Germinal center (tissue), 1 donor: ENCODE measurements around the gene GLIPR1L1.

Source experiments
- DNase-seq: peaks from one replicate; pipeline ENCODE4 v3.0.0; 2012; ENCODE audit warnings: mixed read lengths, low spot score

The GLIPR1L1 gene

DNA sequence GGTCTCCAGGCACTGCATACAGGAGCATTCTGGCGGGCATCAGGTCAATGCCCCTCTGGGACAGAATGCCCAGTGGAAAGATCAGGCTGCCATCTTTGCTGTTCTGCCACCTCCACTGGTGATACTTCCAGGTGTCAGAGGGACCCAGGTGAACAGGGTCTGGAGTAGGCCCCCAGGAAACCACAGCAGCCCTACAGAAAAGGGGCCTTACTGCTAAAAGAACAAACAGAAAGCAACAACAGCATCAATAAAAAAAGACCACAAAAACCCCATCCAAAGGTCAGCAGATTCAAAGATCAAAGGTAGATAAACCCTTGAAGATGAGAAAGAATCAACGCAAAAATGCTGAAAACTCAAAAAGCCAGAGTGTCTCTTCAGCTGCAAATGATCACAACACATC, 15.9 kb downstream of the GLIPR1L1 start:
- no peak for DNase-seq

DNA sequence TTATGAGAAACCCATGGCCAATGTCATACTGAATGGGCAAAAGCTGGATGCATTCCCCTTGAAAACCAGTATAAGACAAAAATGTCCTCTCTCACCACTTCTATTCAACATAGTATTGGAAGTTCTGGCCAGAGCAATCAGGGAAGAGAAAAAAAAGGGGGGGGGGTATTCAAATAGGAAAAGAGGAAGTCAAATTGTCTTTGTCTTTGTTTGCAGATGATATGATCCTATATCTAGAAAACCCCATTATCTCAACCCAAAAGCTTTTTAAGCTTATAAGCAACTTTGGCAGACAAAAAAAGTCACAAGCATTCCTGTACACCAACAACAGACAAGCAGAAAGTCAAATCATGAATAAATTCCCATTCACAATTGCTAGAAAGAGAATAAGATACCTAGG, 19.5 kb downstream of the GLIPR1L1 start:
- no peak for DNase-seq

DNA sequence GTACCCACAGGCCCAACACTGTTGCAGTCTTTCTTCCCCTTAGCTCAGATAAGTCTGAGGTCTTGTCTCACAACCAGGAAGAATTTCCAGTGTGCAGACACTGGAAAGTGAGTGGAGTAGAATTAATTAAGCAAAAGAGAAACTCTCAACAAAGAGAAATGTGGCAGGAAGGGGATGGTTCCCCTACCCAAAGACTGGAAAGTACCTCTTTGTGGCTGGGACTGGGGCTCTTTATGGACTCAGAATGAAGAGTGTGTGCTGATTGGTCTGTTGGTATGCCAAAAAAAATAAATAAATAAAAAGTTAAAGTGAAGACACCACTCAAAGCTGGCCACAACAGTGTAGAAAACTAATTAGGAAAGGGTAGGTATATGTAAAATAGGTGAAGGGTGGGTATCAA, 26.4 kb downstream of the GLIPR1L1 start:
- no peak for DNase-seq

DNA sequence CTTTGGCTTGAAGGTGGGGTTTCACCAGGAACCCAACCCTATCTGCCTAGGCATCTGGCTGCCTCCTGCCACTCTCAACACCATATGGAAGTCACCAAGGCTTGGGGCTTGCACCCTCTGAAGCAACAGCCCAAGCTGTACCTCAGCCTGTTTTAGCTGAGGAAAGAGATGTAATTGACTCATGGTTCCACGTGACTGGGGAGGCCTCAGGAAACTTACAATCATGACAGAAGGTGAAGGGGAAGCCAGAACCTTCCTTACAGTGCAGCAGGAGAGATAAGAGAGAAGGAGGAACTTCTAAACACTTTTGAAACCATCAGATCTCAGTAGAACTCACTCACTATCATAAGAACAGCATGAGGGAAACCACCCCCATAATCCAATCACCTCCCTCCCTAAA, 26.9 kb downstream of the GLIPR1L1 start:
- no peak for DNase-seq

DNA sequence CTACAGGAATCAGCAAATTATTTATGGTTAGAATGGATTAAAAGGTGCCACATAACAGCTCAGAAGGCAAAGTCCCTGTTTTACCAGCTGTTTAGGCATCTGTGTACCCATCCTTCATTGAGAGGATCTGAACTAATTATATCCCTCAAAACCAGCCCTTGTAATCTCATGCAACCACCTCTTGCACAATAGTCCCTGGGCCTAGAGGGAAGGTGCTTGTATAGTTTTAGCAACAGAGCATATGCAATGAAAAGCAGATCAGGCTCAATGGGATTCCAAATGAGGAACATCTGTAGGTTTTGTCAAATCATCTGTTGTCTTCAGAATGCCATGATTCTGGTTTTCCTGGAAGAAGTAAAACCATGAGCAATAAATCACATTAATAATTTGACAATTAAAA, 30.4 kb downstream of the GLIPR1L1 start:
- DNase-seq, result no peak

DNA sequence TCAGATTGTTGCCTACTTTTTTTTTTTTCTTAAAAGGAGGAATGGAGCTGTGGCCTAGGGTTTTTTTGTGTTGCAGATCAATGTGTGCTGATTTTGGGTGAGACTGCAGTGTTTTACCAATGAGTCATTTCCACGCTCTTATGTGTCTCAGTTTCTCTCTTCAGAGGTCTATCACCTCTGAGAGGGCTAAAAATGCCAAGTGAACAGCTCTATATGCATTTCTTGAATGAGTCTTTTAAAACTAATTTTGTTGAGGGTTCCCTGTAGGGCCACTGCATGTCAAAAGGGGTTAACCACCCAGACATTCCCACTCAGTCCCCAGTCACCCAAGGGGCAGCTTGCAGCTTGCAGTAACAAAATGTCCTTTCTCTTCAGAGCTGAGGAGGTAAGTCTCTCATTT, 32.2 kb downstream of the GLIPR1L1 start:
- DNase-seq, result no peak

DNA sequence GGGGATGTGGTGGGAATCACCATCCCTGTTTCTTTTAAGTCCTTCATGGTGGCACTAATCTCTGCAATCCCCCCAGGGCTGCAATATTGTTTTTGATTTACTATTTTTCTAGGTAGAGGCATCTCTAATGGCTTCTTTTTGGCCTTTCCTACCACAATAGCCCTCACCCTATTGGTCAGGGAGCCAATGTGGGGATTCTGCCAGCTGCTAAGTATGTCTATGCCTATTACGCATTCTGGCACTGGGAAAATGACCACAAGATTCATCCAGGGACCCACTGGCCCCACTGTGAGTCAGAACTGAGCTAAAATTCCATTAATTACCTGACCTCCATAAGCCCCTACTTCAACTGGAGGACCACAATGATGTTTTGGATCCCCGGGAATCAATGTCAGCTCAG, 40.5 kb downstream of the GLIPR1L1 start:
- no peak for DNase-seq

DNA sequence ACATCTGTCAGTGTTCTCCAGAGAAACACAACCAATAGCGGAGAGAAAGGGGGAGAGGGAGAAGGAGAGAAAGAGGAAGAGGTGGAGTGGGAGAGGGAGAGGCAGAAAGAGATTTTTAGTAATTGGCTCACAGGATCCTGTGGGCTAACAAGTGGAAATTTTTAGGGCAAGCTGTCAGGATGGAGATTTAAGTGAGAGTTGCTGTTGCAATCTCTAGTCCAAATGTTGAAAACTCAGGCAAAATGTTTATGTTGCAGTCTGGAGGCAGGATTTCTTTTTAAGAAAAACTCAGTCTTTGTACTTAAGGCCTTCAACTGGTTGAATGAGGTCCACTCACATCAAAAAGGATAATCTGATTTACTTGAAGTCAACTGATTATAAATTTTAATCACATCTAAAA, 43.9 kb downstream of the GLIPR1L1 start:
- DNase-seq, result no peak

DNA sequence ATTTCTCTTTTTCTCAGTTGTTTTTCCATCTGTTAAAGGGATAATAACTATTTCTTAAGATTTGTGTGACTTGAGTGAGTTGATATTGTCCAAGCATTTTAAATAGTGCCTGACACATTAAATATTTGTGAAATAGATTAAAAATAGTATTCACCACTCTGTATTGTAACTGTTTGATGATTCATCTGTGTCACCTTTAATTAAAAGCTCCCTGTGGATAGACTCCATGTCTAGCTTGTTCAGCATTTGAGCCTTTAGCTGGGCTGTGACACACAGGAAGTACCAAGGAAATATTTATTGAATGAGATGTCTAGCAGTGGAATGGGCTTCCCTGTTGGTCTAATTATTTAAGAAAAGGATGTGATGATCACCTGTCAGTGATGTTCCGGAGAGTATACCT, 54.6 kb downstream of the GLIPR1L1 start:
- no peak for DNase-seq

DNA sequence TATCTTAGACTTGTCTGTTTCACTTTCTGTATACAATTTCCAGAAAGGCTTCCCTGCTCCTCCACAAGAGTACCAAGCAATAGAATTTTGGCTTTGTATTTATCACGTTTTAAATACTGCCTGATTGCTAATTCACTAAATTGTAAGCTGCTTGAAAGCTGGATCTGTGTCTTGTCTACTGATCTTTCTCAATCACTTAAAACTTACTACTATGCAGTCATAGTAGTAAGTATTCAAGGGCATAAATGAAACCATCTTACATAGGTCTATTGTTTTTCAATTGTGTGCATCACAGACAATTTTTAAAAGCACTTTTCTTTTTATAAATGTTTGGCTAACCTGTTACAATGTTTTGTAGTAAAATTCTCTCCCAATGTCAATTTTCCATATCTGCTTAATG, 55.2 kb downstream of the GLIPR1L1 start:
- DNase-seq, result no peak

DNA sequence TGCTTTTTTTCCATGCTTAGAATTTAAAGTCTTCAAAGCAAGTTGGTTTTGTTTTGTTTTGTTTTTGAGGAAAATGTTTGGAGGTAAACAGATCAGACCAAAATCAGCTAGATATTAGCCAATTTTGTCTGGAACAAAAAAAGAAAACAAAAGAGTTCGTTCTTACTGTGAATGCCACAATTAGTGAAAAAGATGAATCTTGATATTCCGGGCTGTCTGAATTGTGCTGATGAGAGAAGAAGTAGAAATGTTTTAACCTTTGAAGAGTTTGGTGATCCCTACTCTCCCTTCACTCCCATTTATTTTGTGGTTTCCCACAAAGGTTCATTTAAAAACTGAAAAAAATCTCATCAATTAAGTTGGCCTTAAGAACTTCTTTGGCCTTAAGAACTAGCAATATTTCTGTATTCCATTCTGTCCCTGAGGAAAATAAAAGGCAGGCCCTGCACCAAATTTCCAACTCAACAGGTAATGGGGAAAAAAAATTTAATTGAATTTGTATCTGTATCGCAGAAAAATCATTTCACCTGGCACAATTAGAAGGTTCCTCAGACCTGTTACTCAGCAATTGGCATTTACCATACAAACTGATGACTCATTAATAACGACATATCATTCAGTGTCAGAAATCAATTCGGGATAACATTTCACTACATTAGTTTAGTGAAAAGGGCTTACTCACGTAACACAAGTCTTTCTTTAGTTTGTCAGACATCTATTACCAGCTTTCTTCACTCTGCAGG, 55.9 kb downstream of the GLIPR1L1 start:
- no peak for DNase-seq

DNA sequence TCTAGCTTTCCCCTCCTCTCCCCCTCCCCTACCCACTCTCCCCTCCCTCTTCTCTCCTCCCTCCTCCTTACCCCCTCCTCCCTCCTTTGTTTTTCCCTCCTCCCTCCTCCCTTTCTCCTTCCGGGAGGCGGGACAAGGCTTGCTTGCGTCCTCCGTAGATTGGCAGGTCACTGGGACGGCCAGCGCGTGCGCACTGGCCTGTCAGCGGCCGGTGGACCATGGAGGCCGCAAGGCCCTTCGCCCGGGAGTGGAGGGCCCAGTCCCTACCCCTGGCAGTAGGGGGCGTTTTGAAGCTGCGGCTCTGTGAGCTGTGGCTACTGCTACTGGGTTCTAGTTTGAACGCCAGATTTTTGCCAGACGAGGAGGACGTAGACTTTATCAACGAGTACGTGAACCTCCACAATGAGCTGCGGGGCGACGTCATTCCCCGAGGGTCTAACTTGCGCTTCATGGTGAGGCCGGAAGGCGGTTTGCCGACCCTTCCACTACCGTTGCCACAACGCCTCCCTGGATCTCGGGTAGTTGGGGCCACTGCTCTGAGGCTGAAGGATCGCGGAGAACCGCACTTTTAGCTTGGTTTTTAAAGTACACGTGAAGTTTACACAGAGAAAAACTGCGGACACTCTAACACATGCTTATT, 56.5 kb downstream of the GLIPR1L1 start, which contains the start of gene GLIPR1L2:
GLIPR1L2 (plus strand) TSS at position 191 of the 640 bp plus-strand sequence; CDS start at position 219, 28 bp downstream.
- DNase-seq, result peak; percentile 91

DNA sequence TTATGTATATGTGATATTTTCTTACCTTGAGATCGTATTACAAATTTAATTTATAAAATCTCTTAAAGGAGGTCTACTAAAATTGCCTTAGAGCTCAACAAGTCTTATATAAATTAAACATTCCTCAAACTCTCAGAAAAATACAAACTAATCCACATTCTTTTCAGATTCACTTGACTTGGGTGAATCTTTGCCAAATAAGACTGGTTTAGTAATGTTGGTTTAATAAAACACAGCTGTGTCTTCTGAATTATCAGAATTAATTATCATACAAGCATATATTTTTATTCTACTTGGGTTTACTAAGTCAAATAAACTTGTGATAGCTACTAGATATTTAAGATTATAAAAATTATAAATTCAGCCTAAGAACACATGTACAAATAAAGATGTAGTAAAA, 69.8 kb downstream of the GLIPR1L1 start:
- no peak for DNase-seq

DNA sequence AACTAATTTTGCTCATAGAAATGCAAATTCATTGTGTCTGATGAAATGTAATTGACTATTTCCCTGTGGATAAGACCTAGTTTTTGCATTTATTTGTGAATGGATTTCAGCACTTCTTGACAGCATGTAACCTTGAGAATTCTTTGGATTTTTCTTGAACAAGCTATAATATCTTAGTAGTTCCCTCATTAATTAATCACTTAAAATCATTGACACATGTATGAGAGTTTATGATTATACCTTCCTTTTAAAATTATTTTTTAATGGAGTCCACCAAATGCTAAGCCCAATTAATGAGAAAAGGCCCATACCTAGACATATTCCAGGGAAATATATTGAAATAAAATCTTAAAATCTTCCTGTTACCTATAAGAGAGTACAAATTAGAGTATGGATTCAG, 73.2 kb downstream of the GLIPR1L1 start:
- DNase-seq, result no peak

DNA sequence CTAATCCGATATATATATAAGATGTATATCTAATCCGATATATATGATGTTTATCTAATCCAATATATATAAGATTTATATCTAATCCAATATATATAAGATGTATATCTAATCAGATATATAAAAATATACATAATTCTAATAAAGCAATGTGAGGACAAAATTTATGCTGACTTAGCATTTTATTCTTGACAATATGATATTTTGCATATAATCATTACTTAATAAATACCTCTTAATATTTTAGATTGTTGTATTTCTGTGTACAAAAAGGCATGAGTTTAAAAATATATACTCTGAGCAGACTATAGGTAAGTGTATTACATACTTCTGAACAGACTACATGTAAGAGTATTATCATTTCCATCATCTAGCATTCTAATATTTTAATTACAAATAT, 75.4 kb downstream of the GLIPR1L1 start:
- no peak for DNase-seq

DNA sequence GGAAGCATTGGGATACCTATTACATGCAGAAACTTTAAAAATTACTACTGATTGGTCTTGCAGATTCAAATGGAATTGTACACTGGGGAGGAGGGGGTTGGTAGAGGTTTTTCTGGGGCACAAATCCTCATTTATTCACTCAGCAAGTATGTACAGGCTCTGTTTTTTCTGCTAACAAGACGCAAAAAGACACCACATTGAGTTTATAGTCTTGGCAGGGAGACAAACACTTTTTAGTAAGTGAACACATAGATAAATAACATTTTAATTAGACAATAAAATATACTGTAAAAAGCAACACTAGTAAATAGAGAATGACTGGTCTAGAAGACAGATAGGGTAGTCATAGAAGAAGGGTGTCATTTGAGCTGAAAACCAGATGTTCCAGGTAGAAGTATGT, 80.2 kb downstream of the GLIPR1L1 start:
- no peak for DNase-seq

DNA sequence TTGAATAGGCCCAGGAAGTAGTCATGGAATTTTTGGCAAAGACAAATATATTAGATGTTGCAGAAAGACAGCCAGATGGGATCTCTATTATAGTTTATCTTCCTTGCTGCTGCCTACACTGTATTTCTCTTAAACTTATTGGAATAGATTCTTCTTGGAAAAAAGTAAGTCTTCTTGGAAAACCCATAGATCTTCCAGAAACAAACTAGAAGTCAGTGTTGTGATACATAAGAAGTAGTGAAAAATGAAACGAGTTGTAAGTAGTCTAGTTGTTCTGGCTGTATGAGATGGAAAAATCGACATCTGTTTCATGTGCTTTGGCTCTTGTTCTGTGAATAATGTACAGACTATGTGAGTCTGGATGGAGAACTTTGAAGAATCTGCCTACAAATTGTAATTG, 85.4 kb downstream of the GLIPR1L1 start:
- DNase-seq, result no peak
